Parathyroid adenoma (tissue), 2 donors: ENCODE measurements around the gene MIR17HG.

ENCODE experiments used
- H2AFZ ChIP-seq: fragments of 300-600 bp; sonication (generic); one replicate; pipeline ENCODE4 v1.7.0; 2017; ENCODE audit warnings: antibody characterized with exemption, mild to moderate bottlenecking
- H3K27ac ChIP-seq: fragments of 300-600 bp; sonication (generic); one replicate; pipeline ENCODE4 v1.7.0; 2017
- H3K27me3 ChIP-seq: fragments of 300-600 bp; sonication (generic); one replicate; pipeline ENCODE4 v1.7.0; 2017; ENCODE audit warnings: low read length; ENCODE audit not compliant: control insufficient read depth, insufficient read depth
- H3K36me3 ChIP-seq: fragments of 300-600 bp; sonication (generic); one replicate; pipeline ENCODE4 v1.7.0; 2017; ENCODE audit warnings: low read length; ENCODE audit not compliant: control insufficient read depth, insufficient read depth
- H3K4me1 ChIP-seq: fragments of 300-600 bp; sonication (generic); one replicate; pipeline ENCODE4 v1.7.0; 2017; ENCODE audit warnings: control low read depth
- H3K4me2 ChIP-seq: fragments of 300-600 bp; sonication (generic); one replicate; pipeline ENCODE4 v1.7.0; 2017; ENCODE audit warnings: low read length
- H3K4me3 ChIP-seq: fragments of 300-600 bp; sonication (generic); one replicate; pipeline ENCODE4 v1.7.0; 2017; ENCODE audit warnings: low read depth, low read length
- H3K79me2 ChIP-seq: fragments of 300-600 bp; sonication (generic); one replicate; pipeline ENCODE4 v1.7.0; 2017; ENCODE audit warnings: control low read depth
- H3K9ac ChIP-seq: fragments of 300-600 bp; sonication (generic); one replicate; pipeline ENCODE4 v1.7.0; 2017; ENCODE audit warnings: mild to moderate bottlenecking
- H3K9me3 ChIP-seq: fragments of 300-600 bp; sonication (generic); one replicate; pipeline ENCODE4 v1.7.0; 2017; ENCODE audit warnings: low read length; ENCODE audit not compliant: control insufficient read depth
- TF ChIP-seq, protein P1 (sequence below): fragments of 300-600 bp; sonication (generic); IDR thresholded peaks from one replicate; pipeline ENCODE4 v1.7.0; 2017; ENCODE audit warnings: antibody characterized with exemption, mild to moderate bottlenecking
- donor health status: primary hyperparathyroidism.

The MIR17HG gene

GRCh38 chr13:91400063-91400399 is 52.5 kb downstream of the MIR17HG start:
- Histone ChIP-seq H3K36me3 (no peaks in the 10 kb centered on the region), H3K27me3 (peaks cover 14% of the 10 kb centered on the region), H3K9me3 (no peaks in the 10 kb centered on the region), H3K27ac (no peak overlapping the region), H3K4me2 (no peak overlapping the region), H3K9ac (no peak overlapping the region), H3K4me1 (no peaks in the 10 kb centered on the region), H3K79me2 (no peaks in the 10 kb centered on the region), H2AFZ (no peak overlapping the region), H3K4me3 (no peak overlapping the region)
- TF ChIP-seq, protein P1, sequence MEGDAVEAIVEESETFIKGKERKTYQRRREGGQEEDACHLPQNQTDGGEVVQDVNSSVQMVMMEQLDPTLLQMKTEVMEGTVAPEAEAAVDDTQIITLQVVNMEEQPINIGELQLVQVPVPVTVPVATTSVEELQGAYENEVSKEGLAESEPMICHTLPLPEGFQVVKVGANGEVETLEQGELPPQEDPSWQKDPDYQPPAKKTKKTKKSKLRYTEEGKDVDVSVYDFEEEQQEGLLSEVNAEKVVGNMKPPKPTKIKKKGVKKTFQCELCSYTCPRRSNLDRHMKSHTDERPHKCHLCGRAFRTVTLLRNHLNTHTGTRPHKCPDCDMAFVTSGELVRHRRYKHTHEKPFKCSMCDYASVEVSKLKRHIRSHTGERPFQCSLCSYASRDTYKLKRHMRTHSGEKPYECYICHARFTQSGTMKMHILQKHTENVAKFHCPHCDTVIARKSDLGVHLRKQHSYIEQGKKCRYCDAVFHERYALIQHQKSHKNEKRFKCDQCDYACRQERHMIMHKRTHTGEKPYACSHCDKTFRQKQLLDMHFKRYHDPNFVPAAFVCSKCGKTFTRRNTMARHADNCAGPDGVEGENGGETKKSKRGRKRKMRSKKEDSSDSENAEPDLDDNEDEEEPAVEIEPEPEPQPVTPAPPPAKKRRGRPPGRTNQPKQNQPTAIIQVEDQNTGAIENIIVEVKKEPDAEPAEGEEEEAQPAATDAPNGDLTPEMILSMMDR, result no peak

- Histone ChIP-seq H3K4me3 (no peak overlapping the region), H2AFZ (no peak overlapping the region), H3K27me3 (peaks cover 14% of the 10 kb centered on the region), H3K79me2 (no peaks in the 10 kb centered on the region), H3K4me1 (no peaks in the 10 kb centered on the region), H3K27ac (no peak overlapping the region), H3K9ac (no peak overlapping the region), H3K36me3 (no peaks in the 10 kb centered on the region), H3K4me2 (no peak overlapping the region), H3K9me3 (no peaks in the 10 kb centered on the region)
- TF ChIP-seq, protein P1, result no peak
These were observed 53.2 kb downstream of the MIR17HG start for GRCh38 chr13:91400671-91401070.

DNA sequence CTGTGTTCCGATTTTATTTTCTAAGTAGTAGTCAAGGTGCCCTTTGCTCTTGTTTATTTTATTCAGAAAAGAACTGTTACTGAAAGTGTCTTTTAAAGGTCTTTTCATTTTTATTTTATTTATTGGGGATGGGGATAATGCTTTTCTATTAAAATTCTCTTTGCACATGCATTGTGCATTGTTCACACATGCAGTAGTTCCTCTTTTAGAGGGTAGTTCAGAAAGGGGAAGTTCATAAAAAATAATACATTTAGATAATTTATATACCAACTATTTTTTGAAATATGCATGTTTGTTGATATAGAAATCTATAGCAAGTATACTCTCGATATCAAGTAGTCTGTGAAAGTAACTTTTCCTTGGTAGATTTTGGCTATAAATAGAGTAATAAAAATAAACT is 54.4 kb downstream of the MIR17HG start:
- no peak overlapping the region for H2AFZ ChIP-seq
- H3K9me3 ChIP-seq, result no peaks in the 10 kb centered on the region
- H3K4me1 ChIP-seq, result no peaks in the 10 kb centered on the region
- TF ChIP-seq, protein P1, result no peak
- no peak overlapping the region for H3K9ac ChIP-seq
- no peak overlapping the region for H3K27ac ChIP-seq
- H3K36me3 ChIP-seq, result no peaks in the 10 kb centered on the region
- no peaks in the 10 kb centered on the region for H3K79me2 ChIP-seq
- no peak overlapping the region for H3K4me2 ChIP-seq
- H3K27me3 ChIP-seq, result peaks cover 8% of the 10 kb centered on the region
- H3K4me3 ChIP-seq, result no peak overlapping the region
